ENCODE results near the gene LYST.

LYST gene

DNA sequence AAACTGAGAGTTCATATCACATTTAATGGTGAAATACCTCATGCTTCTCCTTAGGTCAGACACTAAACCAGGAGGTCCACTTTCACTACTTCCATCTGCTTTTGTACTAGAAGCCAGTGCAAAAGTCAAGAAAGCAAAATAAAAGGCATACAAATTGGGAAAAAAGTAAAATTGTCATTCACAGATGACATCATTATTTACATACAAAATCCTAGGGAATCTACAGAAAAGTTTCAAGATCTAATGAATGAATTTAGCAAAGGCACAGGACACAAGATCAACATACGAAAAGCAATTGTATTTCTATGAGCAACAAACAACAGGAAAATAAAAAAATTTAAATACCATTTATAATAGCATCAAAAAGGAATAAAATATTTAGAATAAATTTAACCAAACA lies 41.5 kb downstream of the LYST start:
- DNase-seq (ENCODE audit: low read depth): no peak
- TF ChIP-seq, protein P1, sequence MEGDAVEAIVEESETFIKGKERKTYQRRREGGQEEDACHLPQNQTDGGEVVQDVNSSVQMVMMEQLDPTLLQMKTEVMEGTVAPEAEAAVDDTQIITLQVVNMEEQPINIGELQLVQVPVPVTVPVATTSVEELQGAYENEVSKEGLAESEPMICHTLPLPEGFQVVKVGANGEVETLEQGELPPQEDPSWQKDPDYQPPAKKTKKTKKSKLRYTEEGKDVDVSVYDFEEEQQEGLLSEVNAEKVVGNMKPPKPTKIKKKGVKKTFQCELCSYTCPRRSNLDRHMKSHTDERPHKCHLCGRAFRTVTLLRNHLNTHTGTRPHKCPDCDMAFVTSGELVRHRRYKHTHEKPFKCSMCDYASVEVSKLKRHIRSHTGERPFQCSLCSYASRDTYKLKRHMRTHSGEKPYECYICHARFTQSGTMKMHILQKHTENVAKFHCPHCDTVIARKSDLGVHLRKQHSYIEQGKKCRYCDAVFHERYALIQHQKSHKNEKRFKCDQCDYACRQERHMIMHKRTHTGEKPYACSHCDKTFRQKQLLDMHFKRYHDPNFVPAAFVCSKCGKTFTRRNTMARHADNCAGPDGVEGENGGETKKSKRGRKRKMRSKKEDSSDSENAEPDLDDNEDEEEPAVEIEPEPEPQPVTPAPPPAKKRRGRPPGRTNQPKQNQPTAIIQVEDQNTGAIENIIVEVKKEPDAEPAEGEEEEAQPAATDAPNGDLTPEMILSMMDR (IDR thresholded peaks at IDR 0.05; ENCODE audit: low read depth, low read length, missing control alignments): no peak
- no peak overlapping the region for H3K4me3 ChIP-seq (ENCODE audit: low read depth, low read length)

DNA sequence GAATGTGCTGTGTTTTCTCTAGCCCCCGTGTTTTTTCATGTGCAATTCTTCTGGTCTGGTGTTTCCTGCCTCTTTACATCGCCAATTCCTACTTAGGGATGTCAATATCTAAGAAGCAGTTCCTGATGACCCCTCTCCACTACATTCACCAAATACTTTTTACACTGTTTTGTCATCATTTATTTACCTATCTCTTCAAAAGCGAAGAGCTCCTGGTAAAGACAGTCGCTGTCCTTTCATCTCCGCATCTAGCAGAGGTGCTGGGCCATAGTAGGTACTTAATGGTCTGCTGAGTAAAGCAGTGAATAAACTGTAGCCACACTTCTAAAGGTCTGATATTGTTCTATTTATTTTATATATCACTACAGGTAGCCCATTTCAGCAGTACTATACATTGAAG lies 43.0 kb downstream of the LYST start:
- no peak overlapping the region for H3K4me3 ChIP-seq (ENCODE audit: low read depth, low read length)
- no peak for DNase-seq (ENCODE audit: low read depth)
- TF ChIP-seq, protein P1 (IDR thresholded peaks at IDR 0.05; ENCODE audit: low read depth, low read length, missing control alignments): no peak

DNA sequence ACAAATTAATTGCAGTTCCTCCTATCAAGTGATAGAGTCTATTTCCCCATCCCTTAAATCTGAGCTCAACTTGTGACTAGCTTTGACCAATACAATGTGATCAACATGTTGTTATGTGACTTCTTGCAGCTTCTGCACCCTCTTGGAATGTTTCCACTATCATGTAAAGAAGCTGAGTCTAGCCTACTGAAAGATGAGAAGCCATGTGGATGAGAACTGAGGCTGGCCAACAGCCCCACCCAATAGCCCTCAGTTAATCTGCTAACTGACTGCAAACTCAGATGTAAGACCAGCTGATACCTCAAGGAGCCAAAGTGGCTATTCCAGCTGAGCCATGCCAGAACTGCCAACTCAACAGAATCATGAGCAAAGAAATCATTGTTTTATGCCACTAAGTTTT lies 44.0 kb downstream of the LYST start:
- H3K4me3 ChIP-seq (ENCODE audit: low read depth, low read length): no peak overlapping the region
- no peak for DNase-seq (ENCODE audit: low read depth)
- TF ChIP-seq, protein P1 (IDR thresholded peaks at IDR 0.05; ENCODE audit: low read depth, low read length, missing control alignments): no peak

DNA sequence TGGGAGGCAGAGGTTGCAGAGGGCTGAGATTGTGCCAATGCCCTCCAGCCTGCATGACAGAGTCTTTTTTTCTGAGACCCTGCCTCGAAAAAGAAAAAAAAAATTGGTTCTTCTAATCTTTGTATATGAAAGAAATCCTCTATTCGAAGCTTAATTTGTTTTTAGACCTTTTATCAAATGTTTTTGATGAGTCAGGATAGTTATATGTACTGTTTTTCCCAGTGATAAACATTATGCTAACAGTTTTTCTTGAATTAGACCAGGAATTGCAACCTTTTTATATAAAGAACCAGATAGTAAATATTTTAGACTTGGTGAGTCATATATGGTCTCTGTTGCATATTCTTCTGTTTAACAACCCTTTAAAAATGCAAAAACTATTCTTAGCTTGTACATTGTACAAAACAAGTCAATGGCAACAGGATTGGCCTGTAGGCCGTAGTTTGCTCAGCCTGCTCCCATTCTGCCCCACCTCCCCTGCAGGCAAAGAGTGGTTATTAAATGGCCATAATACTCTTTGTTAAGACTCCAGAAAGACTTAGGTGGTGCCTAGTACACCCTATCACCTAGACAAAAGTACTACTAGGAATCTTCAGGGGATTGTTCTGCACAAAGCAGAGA lies 45.2 kb downstream of the LYST start:
- TF ChIP-seq, protein P1 (IDR thresholded peaks at IDR 0.05; ENCODE audit: low read depth, low read length, missing control alignments): no peak
- DNase-seq (ENCODE audit: low read depth): no peak
- no peak overlapping the region for H3K4me3 ChIP-seq (ENCODE audit: low read depth, low read length)

DNA sequence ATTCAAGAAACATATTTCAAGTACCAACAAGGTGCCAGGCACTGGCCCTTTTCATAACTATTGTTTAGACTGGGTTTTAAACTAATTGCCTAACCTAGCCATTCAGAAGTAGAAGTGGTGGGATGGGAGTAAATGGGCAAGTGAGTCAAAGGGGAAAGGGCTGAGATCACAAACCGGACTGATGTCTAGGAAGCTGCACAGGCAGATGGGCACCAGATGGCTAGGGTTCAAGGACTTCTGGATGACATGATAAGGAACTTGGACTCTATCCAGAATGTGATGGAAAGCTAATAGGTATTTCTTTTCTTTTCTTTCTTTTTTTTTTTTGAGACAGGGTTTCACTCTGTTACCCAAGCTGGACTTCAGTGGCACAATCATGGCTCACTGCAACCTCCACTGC lies 46.6 kb downstream of the LYST start:
- no peak overlapping the region for H3K4me3 ChIP-seq (ENCODE audit: low read depth, low read length)
- no peak for DNase-seq (ENCODE audit: low read depth)
- TF ChIP-seq, protein P1 (IDR thresholded peaks at IDR 0.05; ENCODE audit: low read depth, low read length, missing control alignments): no peak

DNA sequence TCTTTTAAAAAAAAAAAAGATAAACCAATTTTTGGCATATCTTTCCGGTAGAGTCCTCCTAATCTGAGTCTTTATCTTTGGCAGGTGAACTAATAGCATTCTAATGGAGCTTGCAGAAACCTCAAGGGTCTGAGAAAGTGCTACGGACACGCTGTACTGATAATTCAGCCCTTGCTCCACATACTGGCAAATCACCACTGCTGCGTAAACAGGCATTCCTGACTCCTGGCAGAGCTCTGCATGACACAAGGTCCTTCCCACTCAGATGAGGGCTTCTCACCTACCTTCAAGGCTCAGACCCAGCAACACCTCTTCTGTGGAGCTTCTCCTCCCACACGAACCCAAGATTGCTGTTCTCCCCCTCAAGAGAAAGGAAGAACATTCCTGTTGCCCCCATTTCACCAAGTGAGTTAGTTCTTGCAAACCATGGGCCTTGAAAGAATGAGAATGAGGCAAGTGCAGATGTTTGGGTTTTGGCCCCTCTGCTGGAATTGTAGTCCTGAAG lies 48.0 kb downstream of the LYST start:
- DNase-seq (ENCODE audit: low read depth): no peak
- H3K4me3 ChIP-seq (ENCODE audit: low read depth, low read length): no peak overlapping the region
- TF ChIP-seq, protein P1 (IDR thresholded peaks at IDR 0.05; ENCODE audit: low read depth, low read length, missing control alignments): no peak

DNA sequence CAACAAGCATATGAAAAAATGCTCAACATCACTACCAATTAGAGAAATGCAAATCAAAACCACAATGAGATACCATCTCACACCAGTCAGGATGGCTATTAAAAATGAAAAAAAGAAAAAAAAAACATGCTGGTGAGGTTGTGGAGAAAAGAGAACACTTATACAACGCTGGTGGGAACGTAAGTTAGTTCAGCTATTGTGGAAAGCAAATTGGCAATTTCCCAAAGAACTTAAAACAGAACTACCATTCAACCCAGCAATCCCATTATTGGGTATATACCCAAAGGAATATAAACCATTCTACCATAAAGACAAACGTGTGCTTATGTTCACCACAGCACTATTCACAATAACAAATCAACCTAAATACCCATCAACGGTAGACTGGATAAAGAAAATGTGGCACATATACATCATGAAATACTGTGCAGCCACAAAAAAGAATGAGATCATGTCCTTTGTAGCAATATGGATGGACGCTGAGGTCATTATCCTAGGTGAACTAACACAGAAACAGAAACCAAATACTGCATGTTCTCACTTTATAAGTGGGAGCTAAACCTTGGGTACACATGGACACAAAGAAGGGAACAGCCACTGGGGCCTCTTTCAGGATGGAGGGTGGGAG lies 49.5 kb downstream of the LYST start:
- DNase-seq (ENCODE audit: low read depth): no peak
- H3K4me3 ChIP-seq (ENCODE audit: low read depth, low read length): no peak overlapping the region
- TF ChIP-seq, protein P1 (IDR thresholded peaks at IDR 0.05; ENCODE audit: low read depth, low read length, missing control alignments): no peak
